Endothelial cell (in vitro differentiated cells): Measurements from ENCODE around the gene TAF11. TPM values are rescaled to one million over a fixed set of nuclear protein-coding genes. Genes with fewer than 3 reads are reported as not detected.

Source experiments
- DNase-seq: peaks from one replicate; pipeline ENCODE4 v3.0.0; 2021; ENCODE audit warnings: low spot score
- H3K27ac Mint-ChIP-seq: one replicate; pipeline ENCODE4 v1.8.0; 2021; ENCODE audit warnings: mixed read lengths, inconsistent platforms; ENCODE audit not compliant: unreplicated experiment
- H3K27me3 Mint-ChIP-seq: one replicate; pipeline ENCODE4 v1.8.0; 2021; ENCODE audit warnings: mild to moderate bottlenecking, moderate library complexity, mixed read lengths, inconsistent platforms; ENCODE audit not compliant: unreplicated experiment
- H3K36me3 Mint-ChIP-seq: one replicate; pipeline ENCODE4 v1.8.0; 2021; ENCODE audit warnings: mild to moderate bottlenecking, low read depth, mixed read lengths, inconsistent platforms; ENCODE audit not compliant: unreplicated experiment
- H3K4me1 Mint-ChIP-seq: one replicate; pipeline ENCODE4 v1.8.0; 2021; ENCODE audit warnings: mild to moderate bottlenecking, mixed read lengths, inconsistent platforms; ENCODE audit not compliant: unreplicated experiment
- H3K4me3 Mint-ChIP-seq: one replicate; pipeline ENCODE4 v1.8.0; 2021; ENCODE audit warnings: mild to moderate bottlenecking, mixed read lengths, inconsistent platforms; ENCODE audit not compliant: unreplicated experiment
- H3K9me3 Mint-ChIP-seq: one replicate; pipeline ENCODE4 v1.8.0; 2021; ENCODE audit warnings: mixed read lengths, inconsistent platforms; ENCODE audit not compliant: unreplicated experiment
- CTCF ChIP-seq: fragments of 200-600 bp; sonication (generic); IDR thresholded peaks from one replicate; pipeline ENCODE4 v1.5.0; 2021; ENCODE audit warnings: antibody characterized with exemption; ENCODE audit not compliant: unreplicated experiment
- total RNA-seq: library from RNA; stranded (reverse); fragmentation: NEBNext Ultra II Directional; extraction: Animal tissue kit (Norgen Biotek cat#: 25700); gene quantifications from one replicate; pipeline ENCODE4 v1.2.1, GENCODE V29; 2021; ENCODE audit not compliant: unreplicated experiment

TAF11 gene
- total RNA-seq, 1 donor from 2014 or later = 45.9 TPM

GRCh38 chr6:34832942-34833341 lies 54.9 kb downstream of the TAF11 start:
- Mint-ChIP-seq H3K9me3 (no peaks in the 10 kb centered on the region), H3K27me3 (peaks cover 2% of the 10 kb centered on the region), H3K27ac (no peak overlapping the region), H3K36me3 (peaks cover 12% of the 10 kb centered on the region), H3K4me3 (no peak overlapping the region), H3K4me1 (no peaks in the 10 kb centered on the region)
- DNase-seq = no peak
- no peak for TF ChIP-seq CTCF

- TF ChIP-seq CTCF = no peak
- peaks cover 2% of the 10 kb centered on the region for H3K27me3 Mint-ChIP-seq
- no peak for DNase-seq
- peaks cover 5% of the 10 kb centered on the region for H3K36me3 Mint-ChIP-seq
- H3K4me1 Mint-ChIP-seq = no peaks in the 10 kb centered on the region
- H3K4me3 Mint-ChIP-seq = no peak overlapping the region
- H3K9me3 Mint-ChIP-seq = no peaks in the 10 kb centered on the region
- no peak overlapping the region for H3K27ac Mint-ChIP-seq
Measured at GRCh38 chr6:34829137-34829536, 58.7 kb downstream of the TAF11 start.

Other genes starting within 250 kb of the TAF11 start
- gene ILRUN, start 191.3 kb downstream of the TAF11 start, total RNA-seq = 58.9 TPM
- 100 TPM for gene SNRPC, start 130.5 kb downstream of the TAF11 start, total RNA-seq
- 12.4 TPM for gene BLTP3A, start 96.0 kb downstream of the TAF11 start, total RNA-seq
- 20.1 TPM for gene ANKS1A, start 1.2 kb upstream of the TAF11 start, total RNA-seq